ENCODE results near the gene TIPARP.
"Not testable (repeated sequence)": the region's sequence is repeated elsewhere in the genome, so short reads cannot be mapped to it uniquely, and the experiment has no call there.

TIPARP gene

DNA sequence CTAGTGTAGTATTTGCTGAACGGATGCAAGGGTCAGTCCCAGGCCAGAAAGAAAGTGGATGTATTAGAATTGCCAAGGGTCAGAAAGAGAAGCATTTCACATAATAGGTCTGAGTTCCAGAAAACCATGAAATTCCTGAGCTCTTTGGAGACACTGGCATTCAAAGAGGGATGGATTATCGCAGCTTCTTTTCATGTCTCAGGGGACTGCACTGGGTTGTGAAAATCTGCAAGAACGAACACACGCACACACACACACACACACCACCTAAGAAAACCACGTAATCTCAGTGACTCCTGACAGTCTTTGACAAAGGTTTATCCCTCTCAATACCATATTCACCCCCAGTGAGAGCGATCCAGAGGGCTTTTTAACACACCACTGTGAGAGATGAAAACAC is 57.9 kb downstream of the TIPARP start:
- H3K4me1 ChIP-seq (ENCODE audit: control insufficient read depth, insufficient read depth, low read length) = peaks cover 7% of the 10 kb centered on the region; the same call in 1 of the 2 replicates
- no peak overlapping the region for H3K27ac ChIP-seq (ENCODE audit: low read depth, low read length)
- H3K27me3 ChIP-seq (ENCODE audit: control insufficient read depth, insufficient read depth, low read length) = no peaks in the 10 kb centered on the region
- H3K9me3 ChIP-seq (ENCODE audit: control insufficient read depth, insufficient read depth, low read depth, low read length) = no peaks in the 10 kb centered on the region
- H3K9ac ChIP-seq (ENCODE audit: low read length) = no peak overlapping the region
- no peaks in the 10 kb centered on the region for H3K36me3 ChIP-seq (ENCODE audit: control insufficient read depth, insufficient read depth, low read length)
- H3K4me3 ChIP-seq (ENCODE audit: low read depth, low read length) = no peak overlapping the region

DNA sequence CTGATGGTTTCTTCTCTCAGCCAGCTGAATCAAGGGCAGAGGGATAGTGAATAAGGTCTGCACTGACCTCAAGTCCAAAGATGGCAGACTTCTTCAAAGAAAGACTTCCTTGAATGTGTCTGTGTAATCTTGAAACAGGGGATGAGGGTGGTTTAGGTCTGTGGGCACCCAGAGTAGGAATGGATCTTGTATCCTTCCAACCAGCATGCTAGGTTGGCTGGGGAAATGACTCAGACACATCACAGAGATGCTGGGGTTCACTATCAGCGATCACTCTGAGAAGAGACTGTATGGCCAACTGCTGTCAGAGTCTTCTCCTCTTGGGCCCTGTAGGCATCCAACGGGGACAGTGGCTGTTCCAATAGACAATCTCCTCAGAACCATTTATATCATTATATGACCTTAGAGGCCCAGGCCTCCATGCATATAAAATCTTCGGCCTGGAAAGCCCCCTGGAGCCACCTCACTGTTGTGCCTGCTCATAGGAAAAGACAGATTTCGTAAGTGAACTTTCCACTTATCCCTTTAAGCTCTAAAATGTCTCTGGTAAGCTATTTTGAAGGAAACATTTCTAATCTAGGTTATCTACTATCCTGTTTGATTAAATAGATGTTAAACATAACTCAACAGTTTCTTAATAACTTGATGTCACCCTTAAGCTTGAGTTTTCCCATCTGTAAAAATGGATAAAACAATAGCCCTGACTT is 58.5 kb downstream of the TIPARP start:
- no peaks in the 10 kb centered on the region for H3K27me3 ChIP-seq (ENCODE audit: control insufficient read depth, insufficient read depth, low read length)
- no peak overlapping the region for H3K4me3 ChIP-seq (ENCODE audit: low read depth, low read length)
- peaks cover 5% of the 10 kb centered on the region; the same call in 1 of the 2 replicates for H3K4me1 ChIP-seq (ENCODE audit: control insufficient read depth, insufficient read depth, low read length)
- H3K36me3 ChIP-seq (ENCODE audit: control insufficient read depth, insufficient read depth, low read length) = no peaks in the 10 kb centered on the region
- H3K27ac ChIP-seq (ENCODE audit: low read depth, low read length) = no peak overlapping the region
- H3K9me3 ChIP-seq (ENCODE audit: control insufficient read depth, insufficient read depth, low read depth, low read length) = no peaks in the 10 kb centered on the region
- H3K9ac ChIP-seq (ENCODE audit: low read length) = no peak overlapping the region

DNA sequence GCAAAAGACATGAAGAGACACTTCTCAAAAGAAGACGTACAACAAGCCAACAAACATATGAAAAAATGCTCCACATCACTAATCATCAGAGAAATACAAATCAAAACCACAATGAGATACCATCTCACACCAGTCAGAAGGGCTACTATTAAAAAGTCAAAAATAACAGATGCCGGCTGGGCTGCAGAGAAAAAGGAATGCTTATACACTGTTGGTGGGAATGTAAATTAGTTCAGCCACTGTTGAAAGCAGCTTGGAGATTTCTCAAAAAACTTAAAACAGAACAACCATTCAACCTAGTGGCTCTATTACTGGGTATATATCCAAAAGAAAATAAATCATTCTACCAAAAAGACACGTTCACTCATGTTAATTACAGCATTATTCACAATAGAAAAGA is 60.3 kb downstream of the TIPARP start:
- H3K27me3 ChIP-seq (ENCODE audit: control insufficient read depth, insufficient read depth, low read length); H3K9me3 ChIP-seq (ENCODE audit: control insufficient read depth, insufficient read depth, low read depth, low read length); H3K27ac ChIP-seq (ENCODE audit: low read depth, low read length); H3K9ac ChIP-seq (ENCODE audit: low read length); H3K4me3 ChIP-seq (ENCODE audit: low read depth, low read length); H3K4me1 ChIP-seq (ENCODE audit: control insufficient read depth, insufficient read depth, low read length); H3K36me3 ChIP-seq (ENCODE audit: control insufficient read depth, insufficient read depth, low read length): not testable (repeated sequence)

DNA sequence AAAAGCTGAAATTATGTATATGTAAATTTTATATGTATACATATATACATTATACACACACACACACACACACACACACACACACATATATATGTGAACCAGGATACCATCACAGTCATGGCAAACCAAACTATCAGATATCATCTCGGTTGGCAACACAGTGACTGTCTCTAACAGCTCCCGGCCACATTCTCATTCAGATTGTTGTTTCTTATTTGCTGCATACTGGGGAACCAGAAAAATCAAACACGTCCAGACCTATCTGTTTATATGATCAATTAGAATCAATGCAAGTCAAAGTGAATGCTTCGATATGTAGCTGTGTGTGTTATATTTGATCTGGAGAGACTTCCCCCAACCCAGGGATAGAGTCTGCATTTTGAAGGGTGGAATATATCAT is 61.1 kb downstream of the TIPARP start:
- H3K4me3 ChIP-seq (ENCODE audit: low read depth, low read length) = no peak overlapping the region
- H3K4me1 ChIP-seq (ENCODE audit: control insufficient read depth, insufficient read depth, low read length) = no peaks in the 10 kb centered on the region; the same call in 1 of the 2 replicates
- no peak overlapping the region for H3K27ac ChIP-seq (ENCODE audit: low read depth, low read length)
- no peaks in the 10 kb centered on the region for H3K9me3 ChIP-seq (ENCODE audit: control insufficient read depth, insufficient read depth, low read depth, low read length)
- H3K9ac ChIP-seq (ENCODE audit: low read length) = no peak overlapping the region
- H3K27me3 ChIP-seq (ENCODE audit: control insufficient read depth, insufficient read depth, low read length) = no peaks in the 10 kb centered on the region
- H3K36me3 ChIP-seq (ENCODE audit: control insufficient read depth, insufficient read depth, low read length) = no peaks in the 10 kb centered on the region

DNA sequence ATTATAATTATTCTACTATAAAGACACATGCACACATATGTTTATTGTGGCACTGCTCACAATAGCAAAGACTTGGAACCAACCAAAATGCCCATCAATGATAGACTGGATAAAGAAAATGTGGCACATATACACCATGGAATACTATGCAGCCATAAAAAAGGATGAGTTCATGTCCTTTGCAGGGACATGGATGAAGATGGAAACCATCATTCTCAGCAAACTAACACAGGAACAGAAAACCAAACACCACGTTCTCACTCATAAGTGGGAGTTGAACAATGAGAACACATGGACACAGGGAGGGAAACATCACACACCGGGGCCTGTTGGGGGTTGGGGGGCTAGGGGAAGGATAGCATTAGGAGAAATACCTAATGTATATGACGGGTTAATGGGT is 62.7 kb downstream of the TIPARP start:
- H3K4me1 ChIP-seq (ENCODE audit: control insufficient read depth, insufficient read depth, low read length); H3K9me3 ChIP-seq (ENCODE audit: control insufficient read depth, insufficient read depth, low read depth, low read length); H3K27ac ChIP-seq (ENCODE audit: low read depth, low read length); H3K36me3 ChIP-seq (ENCODE audit: control insufficient read depth, insufficient read depth, low read length); H3K4me3 ChIP-seq (ENCODE audit: low read depth, low read length); H3K9ac ChIP-seq (ENCODE audit: low read length); H3K27me3 ChIP-seq (ENCODE audit: control insufficient read depth, insufficient read depth, low read length): not testable (repeated sequence)

DNA sequence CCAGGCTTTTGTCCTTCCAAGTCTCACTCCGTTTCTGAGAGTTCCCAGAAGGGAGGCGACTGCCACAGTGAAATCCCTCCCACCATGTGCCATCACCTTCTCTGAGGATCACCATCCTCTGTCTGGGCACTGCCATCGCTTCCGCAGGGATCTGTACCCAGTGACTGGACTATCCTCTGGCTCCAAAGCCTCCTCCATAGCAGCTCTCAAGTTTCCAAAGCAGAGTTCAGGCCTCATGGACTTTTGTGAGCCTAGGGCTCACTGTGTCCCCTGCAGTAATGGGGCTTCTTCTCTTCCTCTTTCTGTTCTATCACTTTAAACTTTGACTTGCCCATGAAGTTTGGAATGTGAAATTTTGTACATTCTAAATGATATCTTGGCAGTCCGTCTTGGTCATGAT is 63.9 kb downstream of the TIPARP start:
- H3K27ac ChIP-seq (ENCODE audit: low read depth, low read length) = no peak overlapping the region
- no peaks in the 10 kb centered on the region for H3K27me3 ChIP-seq (ENCODE audit: control insufficient read depth, insufficient read depth, low read length)
- H3K36me3 ChIP-seq (ENCODE audit: control insufficient read depth, insufficient read depth, low read length) = no peaks in the 10 kb centered on the region
- no peaks in the 10 kb centered on the region for H3K9me3 ChIP-seq (ENCODE audit: control insufficient read depth, insufficient read depth, low read depth, low read length)
- H3K4me1 ChIP-seq (ENCODE audit: control insufficient read depth, insufficient read depth, low read length) = no peaks in the 10 kb centered on the region; the same call in 1 of the 2 replicates
- no peak overlapping the region for H3K4me3 ChIP-seq (ENCODE audit: low read depth, low read length)
- H3K9ac ChIP-seq (ENCODE audit: low read length) = no peak overlapping the region

DNA sequence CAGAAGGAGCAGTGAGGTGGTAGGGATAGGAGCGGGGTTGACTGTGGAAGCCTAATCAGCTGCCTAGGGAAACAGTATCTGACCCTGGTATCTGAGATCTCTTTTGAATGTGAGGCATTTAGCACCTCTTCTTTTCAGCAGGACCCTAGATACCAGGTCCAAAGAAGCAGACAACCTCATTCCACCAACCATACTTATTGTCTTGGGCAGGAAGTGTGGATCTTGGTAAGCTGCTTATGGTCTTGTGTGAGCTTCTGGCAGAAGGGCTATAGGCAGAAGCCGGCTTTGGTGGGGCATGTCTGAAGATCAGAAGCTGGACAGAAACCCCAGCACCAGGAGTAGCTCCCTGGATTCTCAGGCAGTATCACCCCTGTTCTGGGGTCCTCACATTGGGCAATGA is 65.6 kb downstream of the TIPARP start:
- no peaks in the 10 kb centered on the region; the same call in 1 of the 2 replicates for H3K4me1 ChIP-seq (ENCODE audit: control insufficient read depth, insufficient read depth, low read length)
- H3K36me3 ChIP-seq (ENCODE audit: control insufficient read depth, insufficient read depth, low read length) = no peaks in the 10 kb centered on the region
- no peaks in the 10 kb centered on the region for H3K9me3 ChIP-seq (ENCODE audit: control insufficient read depth, insufficient read depth, low read depth, low read length)
- H3K27me3 ChIP-seq (ENCODE audit: control insufficient read depth, insufficient read depth, low read length) = no peaks in the 10 kb centered on the region
- no peak overlapping the region for H3K4me3 ChIP-seq (ENCODE audit: low read depth, low read length)
- no peak overlapping the region for H3K9ac ChIP-seq (ENCODE audit: low read length)
- H3K27ac ChIP-seq (ENCODE audit: low read depth, low read length) = no peak overlapping the region

DNA sequence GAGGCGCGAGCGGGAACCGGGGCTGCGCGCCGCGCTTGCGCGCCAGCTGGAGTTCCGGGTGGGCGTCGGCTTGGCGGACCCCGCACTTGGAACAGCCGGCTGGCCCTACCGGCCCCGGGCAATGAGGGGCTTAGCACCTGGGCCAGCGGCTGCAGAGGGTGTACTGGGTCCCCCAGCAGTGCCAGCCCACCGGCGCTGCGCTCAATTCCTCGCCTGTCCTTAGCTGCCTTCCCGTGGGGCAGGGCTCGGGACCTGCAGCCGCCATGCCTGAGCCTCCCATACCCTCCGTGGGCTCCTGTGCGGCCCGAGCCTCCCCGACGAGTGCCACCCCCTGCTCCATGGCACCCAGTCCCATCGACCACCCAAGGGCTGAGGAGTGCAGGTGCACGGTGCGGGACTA is 66.2 kb downstream of the TIPARP start:
- H3K9ac ChIP-seq (ENCODE audit: low read length); H3K4me3 ChIP-seq (ENCODE audit: low read depth, low read length); H3K27me3 ChIP-seq (ENCODE audit: control insufficient read depth, insufficient read depth, low read length); H3K36me3 ChIP-seq (ENCODE audit: control insufficient read depth, insufficient read depth, low read length); H3K4me1 ChIP-seq (ENCODE audit: control insufficient read depth, insufficient read depth, low read length); H3K27ac ChIP-seq (ENCODE audit: low read depth, low read length); H3K9me3 ChIP-seq (ENCODE audit: control insufficient read depth, insufficient read depth, low read depth, low read length): not testable (repeated sequence)

DNA sequence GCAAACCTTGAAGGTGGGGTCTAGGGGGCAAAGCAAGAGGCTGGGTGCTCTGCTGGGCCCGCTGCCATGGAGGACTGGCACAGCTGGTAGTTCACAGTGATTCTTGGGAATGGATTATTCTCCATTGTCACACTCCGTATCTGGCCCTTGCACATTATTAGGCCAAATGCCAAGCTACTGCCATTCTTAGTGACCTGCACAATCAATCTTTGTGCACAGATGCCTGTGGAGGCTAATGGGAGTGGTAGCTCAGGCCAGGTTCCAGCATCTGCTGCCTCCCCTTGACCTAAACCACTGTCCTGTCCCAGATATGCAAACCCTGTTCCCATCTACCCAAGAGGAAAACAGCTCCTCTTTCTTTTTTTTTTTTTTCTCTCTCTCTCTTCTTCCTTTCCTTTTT is 67.5 kb downstream of the TIPARP start:
- no peaks in the 10 kb centered on the region for H3K27me3 ChIP-seq (ENCODE audit: control insufficient read depth, insufficient read depth, low read length)
- no peak overlapping the region for H3K27ac ChIP-seq (ENCODE audit: low read depth, low read length)
- no peaks in the 10 kb centered on the region; the same call in 1 of the 2 replicates for H3K4me1 ChIP-seq (ENCODE audit: control insufficient read depth, insufficient read depth, low read length)
- peaks cover 3% of the 10 kb centered on the region; the same call in 1 of the 2 replicates for H3K9me3 ChIP-seq (ENCODE audit: control insufficient read depth, insufficient read depth, low read depth, low read length)
- H3K36me3 ChIP-seq (ENCODE audit: control insufficient read depth, insufficient read depth, low read length) = no peaks in the 10 kb centered on the region
- H3K9ac ChIP-seq (ENCODE audit: low read length) = no peak overlapping the region
- H3K4me3 ChIP-seq (ENCODE audit: low read depth, low read length) = no peak overlapping the region

DNA sequence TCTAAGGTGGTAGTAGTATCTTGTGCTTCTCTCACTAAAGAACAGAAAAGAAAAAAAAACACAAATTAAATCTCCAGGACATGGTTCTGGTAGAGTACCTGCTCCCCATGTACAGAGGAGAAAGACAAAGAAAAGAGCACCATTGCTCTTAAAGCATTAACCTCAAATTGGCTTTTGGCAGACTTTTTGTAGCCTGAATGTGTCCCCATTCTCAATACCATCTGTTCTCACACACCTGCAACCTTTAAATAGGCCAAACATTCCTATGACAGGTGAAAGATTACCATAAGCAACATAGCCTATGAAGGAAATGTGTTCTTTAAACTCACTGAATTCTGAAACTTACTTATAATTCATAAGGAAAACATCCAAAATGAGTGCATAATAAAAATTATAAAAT is 68.0 kb downstream of the TIPARP start:
- Histone ChIP-seq H3K9ac (ENCODE audit: low read length) (no peak overlapping the region), H3K4me1 (ENCODE audit: control insufficient read depth, insufficient read depth, low read length) (no peaks in the 10 kb centered on the region; the same call in 1 of the 2 replicates), H3K27me3 (ENCODE audit: control insufficient read depth, insufficient read depth, low read length) (no peaks in the 10 kb centered on the region), H3K9me3 (ENCODE audit: control insufficient read depth, insufficient read depth, low read depth, low read length) (peaks cover 6% of the 10 kb centered on the region; the same call in 1 of the 2 replicates), H3K36me3 (ENCODE audit: control insufficient read depth, insufficient read depth, low read length) (no peaks in the 10 kb centered on the region), H3K27ac (ENCODE audit: low read depth, low read length) (no peak overlapping the region), H3K4me3 (ENCODE audit: low read depth, low read length) (no peak overlapping the region)

DNA sequence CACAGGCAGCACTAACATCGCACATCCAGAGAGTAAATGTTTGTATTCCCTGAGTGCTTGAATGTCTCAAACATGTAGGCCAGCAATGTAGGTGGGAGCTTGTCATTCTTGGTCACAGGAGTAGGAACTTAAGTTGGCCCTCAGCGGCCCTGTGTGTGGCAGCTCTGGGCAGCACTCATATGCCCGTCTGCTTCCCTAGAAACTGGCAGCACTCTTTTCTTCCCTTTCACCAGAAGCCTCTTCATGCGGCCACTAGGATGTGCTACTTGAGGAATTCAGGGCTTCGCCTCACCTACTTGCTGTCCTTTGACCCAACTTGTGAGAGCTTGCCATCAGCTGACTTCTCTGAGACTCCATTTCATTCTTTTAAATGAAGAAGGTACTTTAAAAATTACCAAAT is 69.5 kb downstream of the TIPARP start:
- H3K36me3 ChIP-seq (ENCODE audit: control insufficient read depth, insufficient read depth, low read length) = no peaks in the 10 kb centered on the region
- no peak overlapping the region for H3K4me3 ChIP-seq (ENCODE audit: low read depth, low read length)
- no peaks in the 10 kb centered on the region; the same call in 1 of the 2 replicates for H3K4me1 ChIP-seq (ENCODE audit: control insufficient read depth, insufficient read depth, low read length)
- H3K9me3 ChIP-seq (ENCODE audit: control insufficient read depth, insufficient read depth, low read depth, low read length) = peaks cover 9% of the 10 kb centered on the region; the same call in 1 of the 2 replicates
- no peak overlapping the region for H3K27ac ChIP-seq (ENCODE audit: low read depth, low read length)
- no peaks in the 10 kb centered on the region for H3K27me3 ChIP-seq (ENCODE audit: control insufficient read depth, insufficient read depth, low read length)
- H3K9ac ChIP-seq (ENCODE audit: low read length) = no peak overlapping the region

Measured in HUES6 (cell line).